SK-N-SH (cell line): ENCODE data around the gene SLC38A8. TPM values are rescaled to one million over a fixed set of nuclear protein-coding genes. Genes with fewer than 3 reads are reported as not detected.
A peak's percentile ranks its signal among the peaks of the same experiment; 100 is the strongest.

ENCODE experiments used
- CTCF ChIA-PET: fragments of 300-600, 350-600 bp; formaldehyde crosslinking; extraction: SDS; loops from one replicate; lab custom pipeline; 2021; lab: Yijun Ruan, JAX
- POLR2A ChIA-PET: fragments of 350-600 bp; sonication (Branson Sonifier 250); formaldehyde crosslinking; extraction: SDS; loops from one replicate; lab custom pipeline; 2020; ENCODE audit warnings: antibody characterized with exemption, inconsistent platforms; lab: Yijun Ruan, JAX
- DNase-seq: peaks from one replicate; pipeline ENCODE4 v3.0.0; 2012
- H2AFZ ChIP-seq: fragments of 200-600 bp; sonication (generic); 2 replicates; pipeline ENCODE4 v1.8.1; 2016; ENCODE audit warnings: antibody characterized with exemption, mild to moderate bottlenecking, low read depth
- H3F3A ChIP-seq: fragments of 200-600 bp; sonication (generic); replicated peaks from 2 replicates; pipeline ENCODE3; 2016; ENCODE audit warnings: antibody characterized with exemption, mild to moderate bottlenecking; ENCODE audit not compliant: insufficient read depth
- H3K27ac ChIP-seq, 2 experiments: fragments of 200-500 bp in 1 of 2; fragments of 200-600 bp in 1 of 2; sonication (Bioruptor generic) in 1 of 2; sonication (generic), shearing (Covaris generic) in 1 of 2; 2 replicates each; pipeline versions ENCODE4 v1.5.1 to v1.6.1; 2014 to 2016; ENCODE audit warnings: low read depth in 2 of 2, inconsistent platforms in 1 of 2, low read length in 1 of 2, mild to moderate bottlenecking in 1 of 2, mixed read lengths in 1 of 2
- H3K27me3 ChIP-seq: fragments of 200-600 bp; sonication (generic), shearing (Covaris generic); 2 replicates; pipeline ENCODE4 v1.6.1; 2016; ENCODE audit warnings: mixed run types; ENCODE audit not compliant: insufficient read depth
- H3K36me3 ChIP-seq, 2 experiments: fragments of 200-500 bp in 1 of 2; fragments of 200-600 bp in 1 of 2; sonication (Bioruptor generic) in 1 of 2; sonication (generic) in 1 of 2; replicated peaks in 1 of 2; 2 replicates each; pipeline versions ENCODE3 to v1.5.1; 2014 to 2016; ENCODE audit warnings: low read length in 1 of 2, mild to moderate bottlenecking in 1 of 2; ENCODE audit not compliant: insufficient read depth in 2 of 2, control insufficient read depth in 1 of 2
- H3K4me1 ChIP-seq, 2 experiments: fragments of 200-500 bp in 1 of 2; fragments of 200-600 bp in 1 of 2; sonication (Bioruptor generic) in 1 of 2; sonication (generic), shearing (Covaris generic) in 1 of 2; 2 replicates each; pipeline versions ENCODE4 v1.5.1 to v1.6.1; 2014 to 2016; ENCODE audit warnings: low read depth in 1 of 2, low read length in 1 of 2, mixed run types in 1 of 2; ENCODE audit not compliant: insufficient read depth in 2 of 2, control insufficient read depth in 1 of 2
- H3K4me2 ChIP-seq: fragments of 200-600 bp; sonication (generic), shearing (Covaris generic); 2 replicates; pipeline ENCODE4 v1.6.1; 2017; ENCODE audit warnings: mixed run types
- H3K4me3 ChIP-seq, 2 experiments: fragments of 200-500 bp in 1 of 2; fragments of 200-600 bp in 1 of 2; sonication (Bioruptor generic) in 1 of 2; sonication (generic), shearing (Covaris generic) in 1 of 2; 2 replicates each; pipeline versions ENCODE4 v1.5.1 to v1.8.1; 2014 to 2016; ENCODE audit warnings: low read depth in 2 of 2, inconsistent platforms in 1 of 2, low read length in 1 of 2, mild to moderate bottlenecking in 1 of 2, mixed read lengths in 1 of 2, moderate library complexity in 1 of 2
- H3K79me2 ChIP-seq: fragments of 200-600 bp; sonication (generic); 2 replicates; pipeline ENCODE4 v1.8.1; 2017; ENCODE audit warnings: mild to moderate bottlenecking; ENCODE audit not compliant: insufficient read depth
- H3K9ac ChIP-seq: fragments of 200-600 bp; sonication (generic); 2 replicates; pipeline ENCODE4 v1.6.1; 2017; ENCODE audit warnings: mixed run types
- H3K9me2 ChIP-seq: fragments of 200-600 bp; sonication (generic); 2 replicates; pipeline ENCODE4 v1.6.1; 2017; ENCODE audit warnings: mixed run types
- H3K9me3 ChIP-seq: fragments of 200-600 bp; sonication (generic); 2 replicates; pipeline ENCODE4 v1.6.1; 2017; ENCODE audit warnings: mixed run types, mild to moderate bottlenecking, moderate library complexity
- H4K20me1 ChIP-seq: fragments of 200-600 bp; sonication (generic); 2 replicates; pipeline ENCODE4 v1.6.1; 2017; ENCODE audit warnings: mild to moderate bottlenecking, mixed run types; ENCODE audit not compliant: insufficient read depth
- EZH2phosphoT487 ChIP-seq: fragments of 200-600 bp; sonication (generic); IDR thresholded peaks from 2 replicates; pipeline ENCODE4 v1.6.1; 2017; ENCODE audit warnings: low read depth, mixed run types, mild to moderate bottlenecking, antibody characterized with exemption, moderate library complexity, borderline replicate concordance
- JUND ChIP-seq: IDR thresholded peaks from 2 replicates; pipeline ENCODE4 v1.4.0; 2012
- MEF2A ChIP-seq: IDR thresholded peaks from 2 replicates; pipeline ENCODE4 v1.4.0; 2012; ENCODE audit warnings: low read depth, borderline replicate concordance
- NFIC ChIP-seq: IDR thresholded peaks from 2 replicates; pipeline ENCODE4 v1.4.0; 2012; ENCODE audit warnings: borderline replicate concordance
- NRF1 ChIP-seq: IDR thresholded peaks from 2 replicates; pipeline ENCODE4 v1.6.1; 2012; ENCODE audit warnings: low read depth, mild to moderate bottlenecking, low read length
- RAD21 ChIP-seq: IDR thresholded peaks from 2 replicates; pipeline ENCODE4 v1.6.1; 2012; ENCODE audit warnings: mild to moderate bottlenecking, low read length
- RCOR1 ChIP-seq: fragments of 150-350 bp; IDR thresholded peaks from 2 replicates; pipeline ENCODE4 v1.6.1; 2017; ENCODE audit warnings: antibody characterized with exemption, low read length
- SIN3A ChIP-seq: IDR thresholded peaks from 2 replicates; pipeline ENCODE4 v1.6.1; 2012; ENCODE audit warnings: low read depth, mild to moderate bottlenecking, low read length, moderate library complexity, borderline replicate concordance
- TAF1 ChIP-seq: IDR thresholded peaks from 2 replicates; pipeline ENCODE4 v1.6.1; 2012; ENCODE audit warnings: low read depth, mild to moderate bottlenecking, low read length, moderate library complexity, borderline replicate concordance
- USF2 ChIP-seq: fragments of 150-350 bp; IDR thresholded peaks from 2 replicates; pipeline ENCODE4 v1.6.1; 2017; ENCODE audit warnings: antibody characterized with exemption, low read length, low read depth, borderline replicate concordance
- WGBS: methylation state at CpG from one replicate; pipeline ENCODE4 v1.1.6; 2017; ENCODE audit warnings: low lambda C conversion rate; 5-methylcytosine and 5-hydroxymethylcytosine counted together
- polyA plus RNA-seq, 3 experiments: library from polyadenylated mRNA; depleted of rRNA; stranded (reverse); fragments of >200 nt; gene quantifications; 2 replicates each; pipeline ENCODE4 v1.2.3, GENCODE V29; 2012

Gene SLC38A8
- polyA plus RNA-seq, 1 of the 3 experiments (the other 2 are of a cell fraction): not detected

GRCh38 chr16:84090211-84090610 is 47.6 kb upstream of the SLC38A8 start:
- H3K36me3 ChIP-seq: peaks cover 59 to 96% of the 10 kb centered on the region in 2 experiments
- no peak for DNase-seq
- H3F3A ChIP-seq: no peaks in the 10 kb centered on the region
- H3K27ac ChIP-seq: no peak overlapping the region
- ChIA-PET CTCF (interaction anchor here (0.7 to 14.3 kb wide), 8 partner anchors 24 to 394 kb away, joined by 3 to 163 read pairs (median 14); partner anchors contain the start of gene TAF1C), POLR2A (no interaction called here)
- no peak overlapping the region for H2AFZ ChIP-seq
- TF ChIP-seq USF2: no peak
- no peak for TF ChIP-seq RCOR1
- no peak for TF ChIP-seq JUND
- TF ChIP-seq EZH2phosphoT487: no peak
- WGBS: 94% methylated on average over 9 of the region's 9 CpGs
- H3K4me3 ChIP-seq: no peak overlapping the region
- H4K20me1 ChIP-seq: no peaks in the 10 kb centered on the region
- H3K4me2 ChIP-seq: no peak overlapping the region
- H3K9ac ChIP-seq: no peak overlapping the region
- H3K79me2 ChIP-seq: no peaks in the 10 kb centered on the region
- H3K4me1 ChIP-seq: no peaks in the 10 kb centered on the region
- no peaks in the 10 kb centered on the region for H3K27me3 ChIP-seq
- H3K9me3 ChIP-seq: no peaks in the 10 kb centered on the region
- no peaks in the 10 kb centered on the region for H3K9me2 ChIP-seq

DNA sequence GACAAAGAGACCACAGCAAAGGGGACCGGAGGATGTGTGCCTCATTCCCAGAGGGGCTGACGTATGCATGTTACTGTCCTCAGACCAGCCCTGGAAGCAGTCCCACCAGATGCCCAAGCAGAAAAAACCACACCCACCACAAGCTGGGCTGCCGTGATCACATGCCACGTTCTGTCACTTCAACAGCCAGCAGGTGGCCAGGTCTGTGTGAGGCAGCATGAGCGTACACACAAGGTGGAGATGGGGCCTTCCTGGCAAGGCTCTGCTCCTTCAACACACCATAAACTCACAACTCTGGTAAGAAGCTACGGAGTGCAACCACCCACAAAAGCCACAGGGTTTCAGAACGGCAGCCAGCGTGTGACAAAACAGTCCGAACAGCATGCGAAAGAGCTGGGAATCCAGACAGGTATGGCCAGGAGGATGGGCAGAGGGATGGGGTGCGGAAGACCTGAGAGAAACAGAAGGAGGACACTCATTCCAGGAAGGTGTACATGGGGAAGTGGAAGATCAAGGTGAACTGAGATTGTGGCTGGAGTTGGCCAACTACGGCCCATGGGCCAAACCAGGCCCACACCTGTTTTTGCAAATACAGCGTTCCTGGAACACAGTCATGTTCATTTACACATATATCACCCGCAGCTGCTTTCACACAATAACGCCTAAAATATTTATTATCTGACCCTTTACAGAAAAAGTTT is 46.2 kb upstream of the SLC38A8 start:
- POLR2A ChIA-PET: no interaction called here
- Histone ChIP-seq H3K9me3 (no peaks in the 10 kb centered on the region), H3F3A (no peaks in the 10 kb centered on the region), H2AFZ (no peak overlapping the region), H3K79me2 (no peaks in the 10 kb centered on the region)
- WGBS: 94% methylated on average over 13 of the region's 15 CpGs
- no peak for DNase-seq
- TF ChIP-seq MEF2A (no peak), TAF1 (no peak), NFIC (no peak), EZH2phosphoT487 (no peak), SIN3A (no peak), JUND (no peak), RAD21 (0 out of 2 replicates have a peak, but pooled peaks have one; percentile 11), NRF1 (no peak)
- TF ChIP-seq, all 33 proteins: peak for 1
- Histone ChIP-seq H3K36me3 (peaks cover 54 to 89% of the 10 kb centered on the region in 2 experiments), H3K27me3 (no peaks in the 10 kb centered on the region), H3K9me2 (no peaks in the 10 kb centered on the region), H3K4me3 (no peak overlapping the region), H3K4me2 (no peak overlapping the region), H4K20me1 (no peaks in the 10 kb centered on the region), H3K9ac (no peak overlapping the region), H3K27ac (no peak overlapping the region), H3K4me1 (no peaks in the 10 kb centered on the region)
- CTCF ChIA-PET: interaction anchor here (1.2 to 14.3 kb wide), 7 partner anchors 23 to 219 kb away, joined by 4 to 163 read pairs (median 18); partner anchors contain the start of gene TAF1C
